T1000 (cell line): ENCODE measurements around the gene KCNJ12.
"Not testable (repeated sequence)": the region's sequence is repeated elsewhere in the genome, so short reads cannot be mapped to it uniquely, and the experiment has no call there.

ENCODE experiments used
- DNase-seq: peaks from one replicate; lab custom pipeline; 2025; ENCODE audit warnings: mixed read lengths; lab: John Stamatoyannopoulos, UW

The KCNJ12 gene

DNA sequence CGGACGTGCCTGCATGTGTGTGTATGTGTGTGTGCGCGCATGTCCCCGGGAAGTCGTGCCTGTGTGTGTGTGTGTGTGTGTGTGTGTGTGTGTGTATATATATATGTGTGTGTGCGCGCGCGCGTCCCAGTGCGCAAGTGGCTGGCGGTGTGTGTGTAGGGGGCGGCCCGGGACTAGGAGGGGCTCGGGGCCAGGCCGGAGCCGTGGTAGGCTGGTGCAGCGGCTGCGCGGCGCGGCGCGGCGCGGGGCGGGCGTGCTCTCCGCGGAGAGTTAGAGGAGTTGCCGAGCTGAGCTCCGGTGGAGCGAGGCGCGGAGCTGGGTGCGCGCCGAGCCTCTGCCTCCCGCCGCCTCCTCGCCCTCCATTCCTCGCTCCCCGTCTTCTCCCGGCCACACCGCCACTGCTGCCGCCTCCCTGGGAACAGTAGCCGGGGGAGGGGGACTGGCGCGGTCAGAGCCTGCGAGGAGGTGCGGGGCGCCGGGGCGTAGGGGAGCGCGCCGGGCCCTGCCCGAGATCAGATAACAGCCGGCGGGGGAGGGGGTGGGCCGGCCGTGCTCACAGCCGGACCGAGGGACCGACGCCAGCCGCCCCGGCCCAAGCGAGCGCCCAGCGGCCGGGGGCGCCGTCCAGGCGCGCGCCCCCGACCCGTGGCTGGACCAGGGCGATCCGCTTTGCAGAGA lies at the start of gene KCNJ12:
Gene KCNJ12, plus strand, starts transcription at position 277 of the 678 bp plus-strand sequence. CDS start 38,986 bp downstream, outside the sequence.
- no peak for DNase-seq

DNA sequence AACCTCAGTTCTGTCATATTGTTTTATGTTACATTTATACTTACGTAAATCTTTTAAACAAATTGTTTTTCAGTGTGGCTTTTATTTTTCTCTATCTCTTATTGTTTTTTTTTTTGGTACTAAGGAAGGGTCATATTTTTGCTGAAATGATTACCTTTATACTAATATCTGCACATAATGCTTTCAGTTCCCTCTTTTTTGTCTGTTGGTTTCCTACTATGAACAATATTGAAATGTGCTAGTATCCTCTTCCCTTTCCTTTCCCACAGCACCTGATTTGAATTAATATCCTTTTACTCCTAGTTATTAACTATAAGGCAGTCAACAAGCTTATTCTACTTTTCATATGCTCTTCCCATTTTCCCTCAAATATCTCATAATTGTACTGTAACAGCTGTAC lies 48.2 kb upstream of the KCNJ12 start:
- not testable (repeated sequence) for DNase-seq

GRCh38 chr17:21328778-21329177 lies 47.4 kb upstream of the KCNJ12 start:
- DNase-seq = not testable (repeated sequence)

DNA sequence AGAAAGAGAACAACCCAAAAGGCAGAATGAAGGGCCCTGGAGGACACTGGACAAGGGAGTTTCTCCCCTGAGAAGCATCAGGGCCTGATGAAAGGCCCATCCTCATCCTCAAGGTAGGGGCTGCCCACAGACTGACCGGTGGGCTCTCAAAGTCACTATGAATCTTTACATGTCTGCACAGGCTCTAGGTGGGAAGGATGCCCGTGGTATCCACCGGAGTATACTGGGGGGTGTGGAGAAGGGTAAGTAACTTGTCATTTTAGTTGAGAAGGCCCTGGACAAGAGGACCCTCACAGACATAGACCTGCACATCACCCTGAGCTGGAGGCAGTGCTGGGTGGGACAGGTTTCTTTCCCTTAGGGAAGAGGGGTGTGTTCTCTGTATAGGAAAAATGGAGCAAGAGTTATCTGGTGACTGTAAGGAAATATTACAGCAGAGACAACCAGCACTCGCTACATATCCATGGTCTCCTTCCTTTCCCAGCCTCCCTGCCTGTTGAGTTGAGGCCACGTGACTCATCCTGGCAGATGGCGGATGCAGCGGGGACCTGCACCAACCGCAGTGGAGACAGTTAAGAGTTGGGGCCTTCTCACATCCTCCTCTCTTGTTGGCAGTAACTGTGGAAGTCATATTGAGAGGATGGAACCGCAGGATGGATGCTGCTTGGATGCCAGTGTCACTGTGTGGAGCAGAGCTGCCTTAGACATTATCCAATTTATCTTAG lies 45.6 kb upstream of the KCNJ12 start:
- DNase-seq = no peak

DNA sequence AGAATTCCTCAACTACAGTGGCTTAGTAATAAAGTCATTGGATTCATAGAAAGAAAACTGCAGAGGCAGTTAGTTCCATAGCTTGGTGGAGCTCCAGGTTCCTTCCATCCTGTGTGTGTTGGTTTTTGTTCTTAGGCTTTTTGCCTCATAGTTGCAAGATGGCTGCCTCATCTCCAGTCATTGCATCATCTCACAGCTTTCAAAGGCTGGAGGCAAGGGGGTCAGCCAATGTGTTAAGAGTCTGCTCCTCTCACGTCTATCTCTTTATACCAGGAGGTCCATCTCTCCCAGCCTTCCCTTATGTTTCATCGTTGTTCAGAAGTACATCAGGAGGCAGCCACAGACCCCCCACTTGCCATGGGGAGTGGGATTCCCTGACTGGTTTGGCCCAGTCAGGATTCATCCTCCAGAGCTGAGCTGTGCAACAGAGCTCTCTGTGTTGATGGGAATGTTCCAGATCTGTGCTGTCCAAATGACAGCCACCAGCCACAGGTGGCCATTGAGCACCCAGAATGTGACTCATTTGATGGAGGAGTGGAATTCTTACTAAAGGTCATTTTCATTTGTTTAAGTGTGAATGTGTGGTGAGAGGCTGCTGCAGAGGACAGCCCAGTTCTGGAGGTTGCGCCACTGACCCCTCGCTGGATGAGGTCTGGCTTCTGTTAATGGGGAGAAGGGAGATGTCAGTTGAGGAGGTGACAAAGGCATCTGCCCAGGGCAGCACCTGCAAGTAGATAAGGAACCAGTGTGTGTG lies 39.4 kb upstream of the KCNJ12 start:
- not testable (repeated sequence) for DNase-seq

DNA sequence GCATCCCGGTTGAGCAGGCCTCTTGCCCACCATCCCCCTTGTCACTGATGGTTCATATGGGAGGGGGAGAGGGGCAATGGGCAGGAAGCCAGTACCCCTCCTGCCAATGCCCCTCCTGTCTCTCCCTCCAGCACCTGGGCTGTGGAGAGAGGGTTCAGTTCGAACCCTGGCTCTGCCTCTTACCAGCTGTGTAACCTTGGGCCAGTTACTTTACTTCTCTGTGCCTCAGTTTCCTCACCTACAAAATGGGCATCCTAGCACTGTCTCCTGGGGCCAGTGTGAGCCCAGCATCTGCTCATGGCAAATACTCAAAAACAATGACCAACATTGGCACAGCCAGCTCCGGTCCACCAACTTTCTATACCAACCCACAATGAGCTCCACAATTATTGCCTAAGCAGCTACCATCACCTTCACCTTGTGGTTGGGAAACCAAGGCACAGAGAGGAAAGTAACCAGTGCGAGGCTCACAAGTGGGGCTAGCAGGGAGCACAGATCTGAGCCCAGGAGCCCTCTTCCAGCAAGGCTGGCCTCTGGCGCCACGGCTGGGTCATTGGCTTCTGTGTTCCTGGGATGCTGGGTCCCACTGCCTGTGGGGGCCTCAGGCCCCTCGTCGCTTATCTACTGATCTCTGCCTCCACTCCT lies 38.1 kb upstream of the KCNJ12 start:
- DNase-seq = not testable (repeated sequence)

DNA sequence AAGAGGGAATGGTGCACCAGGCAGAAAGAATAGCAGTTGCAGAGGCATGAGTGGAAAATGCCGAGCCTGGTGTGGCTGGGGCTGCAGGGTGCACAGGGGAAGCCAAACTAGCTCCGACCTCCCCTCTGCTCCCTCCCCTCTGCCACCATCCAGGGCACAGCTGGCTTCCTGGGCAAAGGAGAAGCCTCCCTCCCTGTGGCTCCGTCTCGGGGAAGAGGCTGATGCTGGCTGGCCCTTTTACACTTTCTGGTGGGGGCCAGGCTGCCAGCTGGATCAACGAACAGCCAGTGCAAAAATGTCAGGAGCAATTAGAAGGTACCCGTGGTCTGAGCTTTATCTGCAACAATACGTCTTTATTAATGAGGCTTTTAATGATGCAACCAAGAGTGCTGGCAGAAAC lies 37.1 kb upstream of the KCNJ12 start:
- no peak for DNase-seq

DNA sequence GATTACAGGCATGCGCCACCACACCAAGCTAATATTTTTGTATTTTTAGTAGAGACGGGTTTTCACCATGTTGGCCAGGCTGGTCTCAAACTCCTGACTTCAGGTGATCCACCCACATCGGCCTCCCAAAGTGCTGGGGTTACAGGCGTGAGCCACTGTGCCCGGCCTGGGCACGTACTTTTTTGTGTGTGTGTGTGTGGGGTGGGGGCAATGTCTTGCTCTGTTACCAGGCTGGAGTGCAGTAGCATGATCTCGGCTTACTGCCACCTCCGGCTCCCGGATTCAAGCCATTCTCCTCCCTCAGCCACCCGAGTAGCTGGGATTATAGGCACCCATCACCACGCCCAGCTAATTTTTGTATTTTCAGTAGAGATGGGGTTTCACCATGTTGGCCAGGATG lies 36.6 kb upstream of the KCNJ12 start:
- not testable (repeated sequence) for DNase-seq

DNA sequence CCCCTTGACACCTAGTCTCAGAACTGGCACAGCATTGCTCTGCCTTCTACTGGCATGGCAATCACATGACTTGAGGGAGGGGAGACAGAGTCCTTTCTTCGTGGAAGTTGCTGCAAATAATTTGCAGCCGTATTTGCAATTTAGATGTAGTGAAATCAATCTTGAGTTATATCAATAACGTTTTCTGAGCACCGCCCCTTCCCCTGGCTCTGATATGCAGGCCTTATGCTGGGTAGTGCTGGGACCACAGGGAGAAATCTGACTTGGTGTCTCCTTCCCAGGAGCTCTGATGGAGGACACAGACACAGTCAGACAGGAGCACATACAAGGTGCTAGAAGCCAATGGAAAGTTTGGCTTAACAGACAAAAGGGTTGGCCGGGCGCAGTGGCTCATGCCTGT lies 35.8 kb upstream of the KCNJ12 start:
- DNase-seq = not testable (repeated sequence)

DNA sequence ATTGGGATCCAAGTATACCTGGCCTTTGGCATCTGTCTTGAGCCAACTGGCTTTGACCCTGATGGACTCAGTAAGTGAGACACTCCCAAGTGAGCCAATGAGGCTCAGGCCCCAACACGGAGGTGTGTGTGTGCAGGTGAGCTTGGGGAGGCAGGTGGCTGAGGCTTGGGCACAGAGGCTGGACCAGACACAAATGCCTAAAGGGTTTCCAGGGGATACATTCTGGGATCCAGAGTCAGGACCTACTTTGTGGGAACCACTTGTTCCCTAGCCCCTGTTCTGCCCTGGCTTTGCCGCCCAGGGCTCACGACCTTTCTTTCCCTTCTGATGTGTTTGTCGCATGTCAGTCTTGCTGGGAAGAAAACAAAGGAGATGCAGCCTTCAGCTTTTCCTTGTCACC lies 34.9 kb upstream of the KCNJ12 start:
- not testable (repeated sequence) for DNase-seq

DNA sequence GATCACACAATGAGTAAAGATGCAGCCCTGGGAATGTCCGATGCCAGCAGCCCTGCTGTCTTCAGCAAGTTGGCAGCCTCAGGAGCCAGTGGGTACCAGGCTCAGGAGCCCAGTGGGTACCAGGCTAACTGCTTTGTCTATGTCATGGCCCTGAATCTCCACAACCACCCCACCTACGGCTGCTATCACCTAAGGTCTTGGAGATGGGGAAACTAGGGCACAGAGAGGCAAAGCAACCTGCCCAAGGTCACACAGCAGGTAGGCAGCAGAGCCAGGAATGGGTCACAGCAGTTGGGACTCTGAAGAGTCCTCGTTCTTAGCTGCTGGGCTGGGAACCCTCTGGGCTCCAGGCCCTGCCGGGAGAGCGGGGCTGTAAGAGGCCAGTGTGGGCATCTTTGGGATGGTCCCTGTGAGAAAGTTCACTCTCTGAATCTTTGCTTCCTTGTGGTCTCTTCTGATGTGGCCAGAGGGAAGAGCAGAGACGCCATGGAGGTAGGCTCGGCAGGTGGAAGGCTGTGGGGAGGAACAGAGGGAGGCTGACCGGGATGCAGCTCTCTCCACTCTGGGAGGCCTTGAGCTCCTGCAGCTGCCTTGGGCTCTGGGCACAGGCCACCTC lies 34.1 kb upstream of the KCNJ12 start:
- not testable (repeated sequence) for DNase-seq

DNA sequence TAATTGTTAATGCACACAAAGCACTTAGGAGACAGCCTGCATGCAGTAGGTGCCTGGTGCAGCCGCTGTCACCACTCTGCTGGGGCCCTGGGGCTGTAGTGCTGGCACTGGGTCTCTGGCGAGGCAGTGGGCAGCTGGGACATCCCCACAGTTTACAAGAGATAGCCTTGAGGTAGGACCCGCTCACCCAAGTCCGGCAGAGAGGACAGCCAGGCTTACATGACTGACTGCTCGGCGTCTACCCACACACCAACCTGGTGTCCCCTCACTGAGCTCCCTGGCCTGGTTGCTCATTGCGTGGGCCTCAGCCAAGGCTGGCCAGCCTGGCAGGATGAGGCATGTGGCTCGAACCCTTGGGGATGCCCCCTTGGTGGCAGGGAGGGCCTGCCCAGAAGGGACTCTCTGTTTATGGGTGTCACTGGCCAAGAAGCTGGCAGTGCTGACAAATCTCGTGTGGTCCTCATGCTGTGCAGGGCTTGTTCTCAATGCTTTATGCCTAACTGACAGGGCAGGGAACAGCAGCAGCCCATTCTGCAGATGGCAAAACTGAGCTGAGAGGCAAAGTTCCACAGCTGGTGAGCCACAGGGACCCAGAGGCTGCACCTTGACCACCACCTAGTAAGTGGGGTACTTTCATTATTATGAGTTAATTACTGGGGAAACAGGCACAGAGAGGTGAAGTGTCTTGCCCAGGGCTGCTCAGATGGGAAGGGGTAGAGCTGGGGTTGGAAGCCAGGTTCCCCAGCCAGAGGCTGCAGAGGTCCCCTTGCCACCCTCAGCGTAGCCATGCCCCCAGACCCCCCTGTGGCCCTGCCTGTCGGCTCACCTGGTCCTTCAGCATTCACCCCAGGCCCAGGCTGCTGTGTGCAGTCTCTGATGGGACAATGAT lies 32.9 kb upstream of the KCNJ12 start:
- DNase-seq = not testable (repeated sequence)

DNA sequence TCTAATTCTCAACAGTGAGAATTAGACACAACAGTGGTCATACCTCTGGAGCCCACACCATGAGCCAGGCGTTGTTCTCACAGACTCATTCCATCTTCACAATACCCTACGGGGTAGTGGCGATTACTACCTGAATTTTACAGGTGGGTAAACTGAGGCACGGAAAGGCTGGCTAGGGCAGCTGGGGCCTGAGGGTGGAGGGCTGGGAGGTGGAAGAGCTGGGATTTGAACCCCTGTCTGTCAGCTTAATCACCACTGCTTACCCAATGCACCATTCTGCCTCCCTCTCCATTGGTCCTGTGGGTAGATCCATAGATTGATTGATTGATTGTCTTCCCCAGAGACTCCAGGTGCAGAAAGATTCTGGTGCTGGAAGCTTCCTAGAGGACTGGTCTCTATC lies 31.4 kb upstream of the KCNJ12 start:
- DNase-seq = not testable (repeated sequence)

GRCh38 chr17:21345236-21345635 lies 30.9 kb upstream of the KCNJ12 start:
- no peak for DNase-seq

GRCh38 chr17:21346107-21346506 lies 30.1 kb upstream of the KCNJ12 start:
- DNase-seq = not testable (repeated sequence)

- not testable (repeated sequence) for DNase-seq
These were observed 29.4 kb upstream of the KCNJ12 start for GRCh38 chr17:21346651-21347250.

GRCh38 chr17:21347660-21348059 lies 28.5 kb upstream of the KCNJ12 start:
- DNase-seq = not testable (repeated sequence)

- DNase-seq = not testable (repeated sequence)
These were observed 27.9 kb upstream of the KCNJ12 start for GRCh38 chr17:21348081-21348925.

DNA sequence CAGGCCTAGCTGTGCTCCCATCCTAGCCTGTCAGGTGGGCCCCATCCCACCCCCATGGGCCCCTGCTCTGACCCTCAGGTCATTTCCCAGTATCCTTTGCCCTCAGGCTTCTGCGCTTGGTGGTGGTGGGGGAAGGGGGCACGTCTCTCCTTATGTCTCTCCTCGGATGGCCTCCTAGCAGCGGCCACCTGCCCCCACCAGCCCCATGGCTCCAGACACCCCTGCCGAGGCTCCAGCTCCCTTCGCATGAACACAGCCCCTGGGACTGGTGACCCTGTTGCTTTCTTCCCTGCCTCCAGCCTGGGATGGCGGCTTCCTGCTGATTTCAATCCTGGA lies 27.3 kb upstream of the KCNJ12 start:
- DNase-seq = not testable (repeated sequence)
